GM19328 (cell line): ENCODE results near the gene LONP1.
"Not testable (repeated sequence)": the region's sequence is repeated elsewhere in the genome, so short reads cannot be mapped to it uniquely, and the experiment has no call there.

Source experiments
- ATAC-seq: cut with Tn5 transposase; IDR thresholded peaks from one replicate; pipeline ENCODE4 v1.9.1; 2021; ENCODE audit warnings: mild to moderate bottlenecking, moderate library complexity; ENCODE audit not compliant: unreplicated experiment

Gene LONP1

DNA sequence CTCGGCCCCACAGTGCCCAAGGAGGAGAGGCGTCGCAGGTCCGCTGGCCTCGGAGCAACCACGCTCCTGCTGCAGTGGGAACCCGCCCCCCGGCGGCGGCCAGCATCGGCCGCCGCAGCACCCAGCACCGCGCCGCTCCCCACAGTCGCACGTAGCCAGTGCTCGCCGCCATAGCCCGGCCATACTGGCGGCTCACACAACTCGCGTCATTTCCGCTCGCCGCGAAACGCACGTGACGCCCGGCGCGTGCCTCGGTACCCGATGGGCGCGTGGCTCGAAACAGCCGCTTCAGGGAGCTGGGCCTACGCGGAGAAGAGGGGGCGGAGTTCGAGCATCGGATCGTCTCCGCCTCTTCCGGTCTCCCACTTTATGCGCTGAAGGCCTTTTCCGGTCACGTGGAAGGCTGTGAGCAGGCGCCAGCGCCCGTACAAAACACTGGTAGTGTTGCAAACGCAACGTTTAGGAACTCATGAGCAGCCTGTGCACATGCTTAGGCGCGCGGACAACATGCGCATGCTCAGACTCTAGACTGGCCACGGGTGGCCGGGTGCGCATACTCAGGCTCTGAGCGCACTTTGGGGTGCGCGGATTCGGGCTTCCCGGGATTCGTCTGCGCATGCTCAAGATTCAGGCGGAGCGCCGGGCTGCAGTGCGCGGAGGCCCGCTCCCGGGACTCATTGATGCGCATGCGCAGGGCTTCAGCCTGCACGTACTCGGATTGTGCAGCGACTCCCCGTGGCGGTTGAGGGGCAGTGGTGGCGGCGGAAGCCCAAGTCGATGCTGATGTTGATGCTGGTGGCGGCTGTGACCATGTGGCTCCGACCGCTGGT lies at the start of gene LONP1, which contains the start of gene CATSPERD:
Gene LONP1 (minus strand): TSS at position 186 of the 830 bp plus-strand sequence. CDS start 14 bp downstream, at position 172.
Gene CATSPERD (plus strand): TSS at position 677 of the 830 bp plus-strand sequence. CDS start 101 bp downstream, at position 778.
- ATAC-seq = peak; percentile 88

GRCh38 chr19:5767949-5768348 lies 48.0 kb upstream of the LONP1 start:
- ATAC-seq = no peak

DNA sequence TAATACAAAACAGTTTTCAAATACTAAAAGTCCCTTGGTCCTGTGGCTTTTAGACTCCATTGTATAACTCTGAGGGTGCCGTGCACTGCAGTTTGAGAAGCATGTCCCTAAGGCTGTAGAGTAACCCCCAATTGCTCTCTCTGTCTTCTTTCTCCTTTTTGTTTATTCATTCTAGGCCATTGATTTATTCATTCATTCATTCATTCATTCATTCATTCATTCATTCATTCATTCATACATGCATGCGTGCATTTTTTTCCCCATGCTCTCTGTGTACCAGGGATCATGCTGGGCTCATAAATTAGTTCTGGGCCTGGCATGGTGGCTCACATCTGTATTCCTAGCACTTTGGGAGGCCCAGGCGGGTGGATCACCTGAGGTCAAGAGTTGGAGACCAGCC lies 45.3 kb upstream of the LONP1 start:
- ATAC-seq = no peak

GRCh38 chr19:5762608-5763217 lies 42.8 kb upstream of the LONP1 start:
- no peak for ATAC-seq

- ATAC-seq = no peak
These were observed 33.8 kb upstream of the LONP1 start for GRCh38 chr19:5753743-5754142.

DNA sequence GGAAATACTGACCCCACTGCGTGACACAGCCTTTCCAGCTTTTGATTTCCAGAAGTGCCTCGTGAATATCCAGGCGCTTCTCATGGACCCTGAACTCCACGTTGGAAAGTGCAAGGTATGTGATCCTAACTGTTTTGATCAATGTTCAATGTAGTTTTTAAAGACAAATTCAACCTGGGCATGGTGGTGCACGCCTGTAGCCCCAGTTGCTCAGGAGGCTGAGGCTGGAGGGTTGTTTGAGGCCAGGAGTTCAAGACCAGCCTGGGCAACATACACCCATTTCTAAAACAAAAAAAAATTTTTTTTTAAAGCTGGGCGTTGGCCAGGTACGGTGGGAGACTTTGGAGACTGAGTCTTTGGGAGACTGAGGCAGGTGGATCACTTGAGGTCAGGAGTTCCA lies 31.8 kb upstream of the LONP1 start:
- no peak for ATAC-seq

DNA sequence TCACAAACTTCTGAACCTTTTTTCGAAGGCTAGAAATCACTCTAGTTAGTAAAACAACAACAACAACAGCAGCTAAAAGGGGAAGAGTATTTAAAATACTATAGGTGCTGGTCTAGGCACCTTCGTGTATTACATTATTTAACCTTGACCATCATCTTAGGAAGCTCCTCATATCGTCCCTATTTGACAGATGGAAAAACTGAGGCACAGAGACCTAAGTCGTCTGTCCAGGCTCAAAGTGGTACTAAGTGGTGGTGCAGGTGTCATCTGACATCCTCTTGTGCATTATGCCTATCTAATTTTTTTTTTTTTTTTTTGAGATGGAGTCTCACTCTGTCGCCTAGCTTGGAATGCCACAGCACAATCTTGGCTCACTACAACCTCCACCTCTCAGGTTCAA lies 29.6 kb upstream of the LONP1 start:
- no peak for ATAC-seq

- ATAC-seq = not testable (repeated sequence)
These were observed 29.0 kb upstream of the LONP1 start for GRCh38 chr19:5748920-5749319.

DNA sequence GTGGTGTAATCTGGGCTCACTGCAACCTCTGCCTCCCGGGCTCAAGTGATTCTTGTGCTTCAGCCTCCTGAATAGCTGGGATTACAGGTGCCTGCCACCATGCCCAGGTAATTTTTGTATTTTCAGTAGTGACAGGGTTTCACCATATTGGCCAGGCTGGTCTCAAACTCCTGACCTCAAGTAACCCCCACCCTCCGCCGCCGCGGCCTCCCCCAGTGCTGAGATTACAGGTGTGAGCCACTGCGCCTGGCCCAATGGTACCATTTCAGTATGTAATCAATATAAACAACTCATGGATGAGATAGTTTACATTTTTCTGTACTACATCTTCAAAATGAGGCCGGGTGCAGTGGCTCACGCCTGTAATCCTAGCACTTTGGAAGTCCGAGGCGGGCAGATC lies 25.1 kb upstream of the LONP1 start:
- ATAC-seq = not testable (repeated sequence)

- no peak for ATAC-seq
These were observed 23.7 kb upstream of the LONP1 start for GRCh38 chr19:5743630-5744029.

GRCh38 chr19:5742051-5742450 lies 22.1 kb upstream of the LONP1 start:
- no peak for ATAC-seq

- no peak for ATAC-seq
These were observed 18.5 kb upstream of the LONP1 start for GRCh38 chr19:5738423-5738822.

DNA sequence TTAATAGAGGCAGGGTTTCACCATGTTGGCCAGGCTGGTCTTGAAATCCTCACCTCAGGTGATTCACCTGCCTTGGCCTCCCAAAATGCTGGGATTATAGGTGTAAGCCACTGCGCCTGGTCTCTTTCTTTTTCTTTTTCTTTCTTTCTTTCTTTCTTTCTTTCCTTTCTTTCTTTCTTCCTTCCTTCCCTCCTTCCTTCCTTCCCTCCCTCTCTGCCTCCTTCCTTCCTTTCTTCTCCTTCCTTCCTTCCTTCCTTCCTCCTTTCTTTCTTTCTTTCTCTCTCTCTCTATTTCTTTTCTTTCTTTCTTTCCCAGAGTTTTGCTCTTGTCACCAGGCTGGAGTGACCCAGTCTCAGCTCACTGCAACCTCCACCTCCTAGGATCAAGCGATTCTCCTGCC lies 13.2 kb upstream of the LONP1 start:
- ATAC-seq = not testable (repeated sequence)

GRCh38 chr19:5727453-5728050 lies 7.6 kb upstream of the LONP1 start:
- ATAC-seq = no peak

DNA sequence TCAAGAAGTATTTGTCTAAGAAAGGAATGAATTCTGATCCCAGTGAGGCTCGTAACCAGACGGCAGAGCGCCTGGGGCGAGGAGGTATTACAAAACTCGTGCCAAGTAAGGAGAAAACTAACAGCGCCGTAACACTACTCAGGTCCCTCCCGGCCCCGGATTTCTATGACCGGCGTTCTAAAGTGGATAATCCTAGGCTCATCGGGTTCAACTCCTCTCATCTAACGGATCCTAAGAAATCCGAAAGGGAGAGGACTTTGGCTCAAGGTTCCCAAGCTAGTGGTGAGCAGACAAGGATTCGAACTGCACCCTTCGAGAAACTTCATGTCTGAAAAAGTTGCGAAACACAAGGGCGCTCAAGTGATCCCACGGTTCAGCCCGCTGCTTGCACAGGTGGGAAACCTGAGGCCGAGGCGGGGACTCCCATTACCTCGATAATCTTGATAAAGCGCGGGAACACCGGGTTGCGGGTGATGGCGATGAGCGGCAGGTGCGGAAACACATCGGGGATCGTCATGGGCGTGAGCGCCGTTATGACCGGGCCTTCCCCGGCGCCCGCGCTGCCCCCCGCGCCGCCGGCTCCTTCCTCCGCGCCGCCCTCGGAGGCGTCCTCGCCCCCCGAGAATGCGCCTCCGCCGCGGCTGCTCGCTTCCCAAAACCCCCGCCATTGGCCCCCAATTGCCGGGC lies 529 bp downstream of the LONP1 start:
- no peak for ATAC-seq

GRCh38 chr19:5718579-5719273 lies 1.2 kb downstream of the LONP1 start:
- ATAC-seq = no peak

- ATAC-seq = no peak
These were observed 1.8 kb downstream of the LONP1 start for GRCh38 chr19:5718037-5718578.

GRCh38 chr19:5717215-5717935 lies 2.6 kb downstream of the LONP1 start:
- ATAC-seq = no peak

DNA sequence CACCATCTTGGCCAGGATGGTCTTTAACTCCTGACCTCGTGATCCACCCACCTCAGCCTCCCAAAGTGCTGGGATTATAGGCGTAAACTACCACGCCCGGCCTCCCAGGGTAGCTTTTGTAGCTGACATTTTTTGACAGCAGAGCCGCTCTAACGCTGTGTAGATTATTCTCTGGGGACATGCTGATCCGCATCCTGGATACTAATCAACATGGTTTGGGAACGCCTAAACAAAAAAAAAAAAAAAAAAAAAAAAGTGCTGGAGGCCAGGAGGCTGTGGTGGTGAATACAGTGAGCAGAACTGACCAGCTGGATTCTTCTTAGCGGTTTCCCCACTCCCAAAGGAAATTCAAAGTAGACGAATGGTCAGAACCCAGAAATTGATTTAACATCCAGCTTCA lies 5.1 kb downstream of the LONP1 start:
- no peak for ATAC-seq

DNA sequence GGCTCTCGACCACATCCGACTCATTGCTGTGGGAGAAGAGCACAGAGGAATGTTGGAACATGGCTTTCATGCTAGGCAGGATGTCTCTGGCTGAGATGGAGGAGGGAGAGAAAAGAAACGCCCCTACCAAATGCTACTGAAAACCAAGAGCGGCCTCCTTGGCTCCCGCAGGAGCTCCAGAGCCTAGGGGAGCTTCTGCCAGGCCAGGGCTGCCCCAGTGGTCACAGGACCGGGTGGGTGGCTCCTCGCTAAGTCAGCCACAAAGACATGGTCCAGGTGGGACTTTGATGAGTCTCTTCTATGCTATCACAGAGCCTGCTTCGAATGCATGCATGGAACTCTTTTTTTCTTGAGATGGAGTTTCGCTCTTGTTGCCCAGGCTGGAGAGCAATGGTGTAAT lies 6.7 kb downstream of the LONP1 start:
- no peak for ATAC-seq
